ENCODE data around the gene SLC1A7.

The SLC1A7 gene

DNA sequence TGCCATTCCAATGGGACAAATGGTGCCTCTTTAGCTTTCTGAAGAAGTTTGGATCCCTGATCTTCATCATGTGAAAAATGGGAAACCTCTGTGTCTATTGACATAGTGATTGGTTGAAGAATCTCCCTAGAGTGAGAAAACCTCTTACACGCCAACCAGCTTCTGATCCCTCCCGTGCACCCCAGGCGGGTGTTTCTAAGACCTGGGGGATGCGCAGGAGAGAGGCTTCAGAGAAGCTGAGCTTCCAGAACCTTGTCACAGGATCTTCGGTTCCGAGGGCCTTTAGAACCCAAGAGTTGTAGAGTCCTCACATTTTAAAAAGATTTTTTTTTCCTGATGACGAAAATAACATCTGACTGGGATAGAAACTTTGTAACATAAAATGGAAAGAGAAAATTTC lies 69.2 kb downstream of the SLC1A7 start:
- DNase-seq: no peak

DNA sequence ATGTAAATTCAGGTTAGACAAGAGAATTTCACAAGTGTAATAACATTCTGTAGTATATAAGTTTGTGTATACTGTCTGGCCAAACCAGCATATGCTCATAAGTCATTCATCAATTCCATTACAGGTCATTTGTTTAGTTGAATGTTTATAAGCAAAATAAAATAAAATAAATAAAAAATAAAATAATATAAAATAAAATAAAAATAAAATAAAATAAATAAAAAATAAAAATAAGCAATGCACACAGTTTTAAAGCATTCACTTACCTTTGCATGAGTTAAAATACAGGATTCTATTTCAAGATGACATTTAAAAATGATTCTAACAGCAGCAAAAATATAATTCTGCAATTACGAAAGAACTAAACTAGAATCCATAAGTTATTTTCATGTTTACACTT lies 70.5 kb downstream of the SLC1A7 start:
- DNase-seq: no peak

DNA sequence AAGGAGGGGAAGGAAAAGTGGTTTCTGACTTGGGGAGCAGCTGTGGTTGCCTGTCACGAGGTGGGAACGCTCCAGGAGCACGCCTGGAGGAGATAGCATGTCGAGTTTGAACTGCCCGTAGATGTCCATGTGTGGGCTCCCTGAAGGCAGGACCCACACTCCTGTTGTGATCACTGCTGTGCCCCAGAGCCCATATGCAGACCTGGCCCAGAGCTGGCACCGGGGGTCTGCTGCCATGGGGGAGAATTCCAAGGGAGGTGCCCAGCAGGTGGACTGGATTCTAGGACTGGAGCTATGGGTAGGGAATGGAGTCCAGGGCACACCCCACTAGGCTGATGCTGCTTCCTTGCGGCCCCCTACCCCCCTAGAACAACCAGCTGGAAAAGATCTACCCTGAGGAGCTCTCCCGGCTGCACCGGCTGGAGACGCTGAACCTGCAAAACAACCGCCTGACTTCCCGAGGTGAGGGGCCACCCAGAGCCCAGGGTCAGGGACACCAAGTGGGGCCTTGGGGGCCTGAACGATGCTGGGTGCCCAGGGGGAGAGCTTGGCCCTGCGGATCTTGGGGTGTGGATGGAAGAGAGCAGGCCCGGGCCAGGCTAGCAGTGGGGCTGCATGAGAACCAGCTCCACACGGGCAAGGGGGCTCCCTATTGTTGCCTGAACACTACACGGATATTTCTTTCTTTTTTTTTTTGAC lies 71.1 kb downstream of the SLC1A7 start:
- DNase-seq: no peak

DNA sequence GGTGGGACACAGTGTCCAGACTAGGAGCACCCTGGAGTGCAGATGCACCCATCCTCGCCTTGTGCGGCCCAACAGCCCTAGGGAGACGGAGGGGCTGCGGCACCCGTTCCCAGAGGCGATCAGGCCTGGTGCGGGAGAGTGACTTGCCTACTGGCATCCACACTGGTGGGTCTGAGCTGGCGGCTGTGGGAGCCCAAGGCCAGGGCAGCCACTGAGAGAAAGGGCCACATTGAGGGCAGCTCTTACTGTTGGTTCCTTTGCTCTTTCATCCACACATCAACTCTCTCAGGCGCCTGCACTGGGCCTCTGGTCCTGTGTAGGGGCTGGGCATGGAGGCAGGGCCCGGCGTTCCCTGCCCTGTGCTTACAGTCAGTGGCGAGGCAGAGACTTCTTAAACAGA lies 71.8 kb downstream of the SLC1A7 start:
- DNase-seq: no peak

DNA sequence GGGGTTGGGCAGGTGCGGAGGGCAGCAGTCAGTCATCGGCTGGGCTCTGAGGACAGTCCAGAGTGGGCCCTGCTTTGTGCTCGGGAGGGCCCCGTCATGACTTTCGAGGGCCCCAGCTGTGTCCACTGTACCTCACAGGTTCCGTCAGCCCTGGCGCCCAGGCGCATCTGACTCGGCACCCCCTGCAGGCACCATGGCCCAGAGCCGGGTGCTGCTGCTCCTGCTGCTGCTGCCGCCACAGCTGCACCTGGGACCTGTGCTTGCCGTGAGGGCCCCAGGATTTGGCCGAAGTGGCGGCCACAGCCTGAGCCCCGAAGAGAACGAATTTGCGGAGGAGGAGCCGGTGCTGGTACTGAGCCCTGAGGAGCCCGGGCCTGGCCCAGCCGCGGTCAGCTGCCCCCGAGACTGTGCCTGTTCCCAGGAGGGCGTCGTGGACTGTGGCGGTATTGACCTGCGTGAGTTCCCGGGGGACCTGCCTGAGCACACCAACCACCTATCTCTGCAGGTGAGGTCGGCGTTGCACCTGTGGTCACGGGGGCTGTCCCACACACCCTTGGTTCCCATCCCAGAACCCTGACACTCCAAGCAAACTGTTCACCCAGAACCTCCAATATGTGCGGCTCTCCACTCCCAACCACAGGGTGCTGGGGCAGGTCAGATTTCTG lies 72.6 kb downstream of the SLC1A7 start:
- no peak for DNase-seq

DNA sequence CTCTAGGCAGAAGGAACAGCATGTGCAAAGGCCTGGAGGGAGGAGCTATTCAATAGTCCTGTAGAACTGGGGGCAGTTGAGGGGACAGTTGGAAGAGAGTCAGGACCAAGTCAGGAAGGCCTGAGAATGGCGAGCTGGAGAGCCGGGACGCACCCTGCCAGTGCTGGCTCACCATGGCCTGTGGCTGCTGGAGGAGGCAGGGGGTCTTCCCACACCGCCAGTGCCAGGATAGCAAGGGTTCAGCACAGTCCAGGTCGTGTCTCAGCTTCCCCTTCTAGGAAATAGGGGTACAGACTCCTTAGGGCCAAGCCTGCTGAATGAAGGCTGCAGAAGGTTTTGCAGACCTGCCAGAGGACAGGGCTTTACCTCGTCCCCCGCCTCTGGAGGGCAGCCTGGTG lies 73.2 kb downstream of the SLC1A7 start:
- no peak for DNase-seq

DNA sequence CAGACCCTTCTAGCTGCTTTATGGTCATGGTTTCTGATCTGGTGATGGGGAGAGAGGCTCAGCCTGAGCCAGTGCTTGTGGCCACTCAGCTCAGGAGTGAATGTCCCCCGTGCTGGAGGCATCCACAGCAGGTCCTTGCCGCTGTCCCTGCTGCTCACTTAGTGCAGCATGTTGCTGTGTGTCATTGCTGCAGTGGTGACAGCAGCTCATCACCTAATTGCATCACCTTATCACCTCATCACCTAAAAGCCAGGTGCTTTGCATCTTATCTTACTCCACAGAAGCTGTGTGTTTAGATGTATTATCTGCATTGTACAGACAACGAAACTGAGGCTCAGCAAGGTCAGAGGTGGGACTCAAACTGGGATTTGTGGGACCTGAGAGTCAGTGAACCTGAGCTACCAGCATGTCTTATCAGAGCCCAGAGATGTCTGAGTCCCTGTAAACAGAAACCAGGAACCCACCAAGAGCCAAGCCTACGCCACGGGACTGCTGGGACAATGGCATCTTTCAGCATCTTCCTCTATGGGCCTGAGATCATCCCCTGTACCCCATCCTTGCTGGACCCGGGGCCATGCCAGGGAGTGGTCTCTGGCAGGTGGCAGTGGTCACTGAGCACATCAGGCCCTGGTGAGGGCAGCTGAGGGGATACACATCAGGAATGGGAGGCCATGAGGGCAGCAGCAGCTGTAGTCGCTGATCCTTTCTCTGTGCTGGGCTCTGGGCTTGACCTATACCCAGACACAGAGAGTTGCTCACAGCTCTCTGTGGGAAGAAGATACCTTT lies 73.9 kb downstream of the SLC1A7 start:
- DNase-seq: no peak

DNA sequence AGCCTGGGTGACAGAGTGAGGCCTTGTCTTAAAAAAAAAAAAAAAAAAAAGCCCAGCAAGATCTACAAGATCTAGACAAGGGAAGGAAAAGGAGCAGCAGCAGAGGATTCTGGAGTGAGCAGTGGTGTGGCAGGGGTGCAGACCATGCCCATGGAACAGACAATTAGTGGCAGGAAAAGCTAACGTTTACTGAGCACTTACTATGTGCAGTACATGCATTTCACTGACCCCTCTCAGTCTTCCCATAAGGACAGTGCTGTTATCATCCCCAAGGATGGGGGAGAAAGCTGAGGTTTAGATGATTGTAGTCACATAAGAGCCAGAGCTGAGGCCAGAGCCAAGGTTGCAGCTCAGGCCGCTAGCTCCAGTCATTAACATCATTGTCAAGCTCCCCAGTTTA lies 74.6 kb downstream of the SLC1A7 start:
- DNase-seq: no peak

DNA sequence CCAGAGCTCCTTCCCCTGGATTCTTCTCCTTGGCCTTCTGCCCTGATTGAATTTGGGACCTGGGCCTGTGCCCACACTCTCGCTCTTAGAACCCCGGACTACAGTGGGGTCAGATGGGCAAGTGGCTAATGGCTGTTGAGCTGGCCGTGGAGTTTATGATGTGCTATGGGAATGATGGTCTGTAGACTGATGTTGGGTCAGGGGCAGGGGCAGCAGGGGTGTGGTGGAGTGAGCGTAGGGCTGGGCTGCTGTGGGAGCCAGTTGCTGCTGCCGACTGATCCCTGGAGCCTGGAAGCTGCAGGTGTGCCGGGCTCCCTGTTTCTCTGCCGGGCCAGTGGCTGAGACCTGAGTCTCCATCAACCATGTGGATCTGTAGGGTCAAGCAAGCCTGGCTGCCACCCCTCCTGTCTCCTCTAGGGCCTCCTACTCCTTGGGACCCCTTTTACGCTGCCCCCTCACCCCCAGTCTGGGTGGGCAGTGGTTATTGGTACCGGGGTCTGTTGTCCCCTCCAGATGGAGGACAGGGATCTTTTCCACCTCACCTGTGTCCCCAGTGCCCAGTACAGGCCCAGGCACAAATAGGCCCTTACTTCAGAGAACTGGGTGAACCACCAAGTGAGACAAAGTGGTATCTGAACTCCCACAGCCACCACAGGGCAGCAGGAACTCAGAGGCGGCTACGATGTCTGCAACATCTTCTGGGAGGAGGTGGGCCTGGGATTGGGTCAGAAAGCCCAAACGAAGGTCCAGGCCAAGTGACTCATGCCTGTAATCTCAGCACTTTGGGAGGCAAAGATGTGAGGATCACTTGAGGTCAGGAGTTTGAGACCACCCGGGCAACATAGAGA lies 75.3 kb downstream of the SLC1A7 start:
- no peak for DNase-seq

DNA sequence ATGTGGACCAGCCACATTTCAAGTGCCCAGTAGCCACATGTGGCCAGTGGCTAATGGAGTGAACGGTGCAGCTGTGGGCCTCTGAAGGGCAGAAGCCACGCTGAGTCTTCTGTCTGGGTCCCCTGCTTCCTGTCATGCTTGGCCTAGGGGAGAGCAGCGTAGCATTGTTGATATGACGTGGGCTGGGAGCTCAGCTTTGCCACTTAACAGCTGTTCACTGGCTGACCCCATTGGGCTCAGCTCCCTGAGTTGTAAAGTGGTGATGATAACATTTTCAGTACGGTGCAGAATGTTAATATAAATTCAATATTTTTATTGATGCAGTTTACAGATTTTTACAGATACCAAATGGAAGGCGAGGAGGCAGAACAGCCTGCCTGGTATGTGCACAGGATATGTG lies 76.0 kb downstream of the SLC1A7 start:
- DNase-seq: no peak

DNA sequence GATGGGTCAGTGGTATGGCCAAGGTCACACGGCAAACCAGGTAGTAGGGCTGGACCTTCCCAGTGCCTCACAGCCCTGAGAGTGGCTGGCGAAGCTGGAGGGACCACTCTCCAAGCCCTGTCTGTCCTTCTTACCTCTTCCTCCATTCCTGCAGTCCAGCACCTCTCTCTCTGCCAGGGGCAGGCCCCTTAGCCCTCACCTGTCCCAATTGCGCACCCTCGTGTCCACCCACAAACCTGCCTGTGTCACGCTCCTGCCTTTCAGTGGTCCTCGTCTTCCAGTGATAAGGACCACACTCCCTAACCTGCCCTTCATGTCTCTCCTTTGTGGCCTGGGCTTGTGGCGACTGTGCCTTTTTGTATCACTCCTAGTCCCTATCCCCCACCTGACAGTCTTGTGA lies 77.0 kb downstream of the SLC1A7 start:
- no peak for DNase-seq

DNA sequence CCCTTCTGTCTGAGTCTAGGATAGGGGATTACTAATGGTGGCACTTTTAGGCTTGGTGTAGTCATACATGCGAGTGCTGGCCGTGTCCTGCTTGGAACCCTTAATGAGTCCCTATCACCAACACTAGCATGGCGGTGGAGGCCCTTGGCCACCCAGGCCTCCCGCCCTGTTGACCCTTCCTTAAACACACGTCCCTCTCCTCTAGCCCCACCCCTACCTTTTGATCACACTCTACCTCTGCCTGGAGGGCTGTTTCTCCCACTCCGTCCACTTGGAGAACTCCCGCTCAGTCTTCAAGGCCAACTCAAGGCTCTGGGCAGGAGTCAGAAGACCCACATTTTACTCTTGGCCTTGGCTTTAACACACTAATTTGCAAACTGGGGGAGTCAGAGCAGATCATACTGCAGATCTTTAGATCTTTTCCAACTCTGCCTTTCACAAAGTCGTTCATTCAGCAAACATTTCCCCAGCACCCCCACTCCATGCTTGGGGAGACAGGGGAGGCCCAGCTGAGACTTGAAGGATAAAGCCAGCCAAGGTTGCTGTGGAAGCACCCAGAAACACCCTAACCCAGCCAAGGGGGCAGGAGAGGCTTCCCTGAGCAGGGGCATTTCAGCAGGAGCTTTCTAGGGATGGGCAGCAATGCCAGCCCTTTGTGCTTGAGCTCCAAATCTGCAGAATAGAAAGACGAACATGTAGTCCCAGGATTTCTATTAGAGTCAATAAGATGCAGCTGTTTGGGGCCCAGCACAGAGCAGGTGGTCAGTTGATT lies 78.5 kb downstream of the SLC1A7 start:
- DNase-seq: no peak

DNA sequence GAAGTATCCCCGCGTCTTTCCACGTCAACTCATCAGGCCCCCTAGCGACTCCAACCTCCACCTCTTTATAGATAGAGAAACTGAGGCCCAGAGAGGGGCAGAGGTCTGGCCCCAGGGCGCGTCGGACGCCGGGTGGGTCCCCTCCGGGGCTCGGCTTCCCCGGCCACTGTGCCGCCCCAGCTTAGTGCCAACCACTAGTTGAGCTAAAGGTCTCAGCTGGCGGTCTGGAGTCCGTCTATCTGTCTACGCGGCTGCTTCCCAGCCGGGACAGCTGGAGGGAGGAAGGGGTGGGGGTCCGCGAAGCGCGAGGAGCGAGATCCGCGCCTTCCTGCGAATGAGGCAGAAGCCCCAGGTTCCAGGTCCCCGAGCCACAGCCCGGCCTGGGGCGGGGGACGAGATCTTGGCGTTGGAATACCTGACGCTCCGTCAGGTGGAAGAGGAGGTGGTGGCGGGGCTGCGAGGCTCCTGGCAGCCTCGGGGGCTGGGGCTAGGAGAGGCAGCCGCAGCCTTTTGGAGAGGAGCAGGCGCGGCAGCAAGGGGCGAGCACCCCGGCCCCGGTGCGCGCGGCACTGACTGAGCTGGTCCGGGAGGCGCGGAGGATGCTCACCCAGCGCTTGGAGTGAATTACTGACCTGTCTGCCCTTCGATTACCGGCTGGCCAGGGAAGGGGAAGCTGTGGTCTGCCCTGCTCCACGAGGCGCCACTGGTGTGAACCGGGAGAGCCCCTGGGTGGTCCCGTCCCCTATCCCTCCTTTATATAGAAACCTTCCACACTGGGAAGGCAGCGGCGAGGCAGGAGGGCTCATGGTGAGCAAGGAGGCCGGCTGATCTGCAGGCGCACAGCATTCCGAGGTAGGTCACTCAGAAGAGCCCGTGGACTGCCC lies 79.5 kb downstream of the SLC1A7 start:
- DNase-seq: peak; percentile 51

DNA sequence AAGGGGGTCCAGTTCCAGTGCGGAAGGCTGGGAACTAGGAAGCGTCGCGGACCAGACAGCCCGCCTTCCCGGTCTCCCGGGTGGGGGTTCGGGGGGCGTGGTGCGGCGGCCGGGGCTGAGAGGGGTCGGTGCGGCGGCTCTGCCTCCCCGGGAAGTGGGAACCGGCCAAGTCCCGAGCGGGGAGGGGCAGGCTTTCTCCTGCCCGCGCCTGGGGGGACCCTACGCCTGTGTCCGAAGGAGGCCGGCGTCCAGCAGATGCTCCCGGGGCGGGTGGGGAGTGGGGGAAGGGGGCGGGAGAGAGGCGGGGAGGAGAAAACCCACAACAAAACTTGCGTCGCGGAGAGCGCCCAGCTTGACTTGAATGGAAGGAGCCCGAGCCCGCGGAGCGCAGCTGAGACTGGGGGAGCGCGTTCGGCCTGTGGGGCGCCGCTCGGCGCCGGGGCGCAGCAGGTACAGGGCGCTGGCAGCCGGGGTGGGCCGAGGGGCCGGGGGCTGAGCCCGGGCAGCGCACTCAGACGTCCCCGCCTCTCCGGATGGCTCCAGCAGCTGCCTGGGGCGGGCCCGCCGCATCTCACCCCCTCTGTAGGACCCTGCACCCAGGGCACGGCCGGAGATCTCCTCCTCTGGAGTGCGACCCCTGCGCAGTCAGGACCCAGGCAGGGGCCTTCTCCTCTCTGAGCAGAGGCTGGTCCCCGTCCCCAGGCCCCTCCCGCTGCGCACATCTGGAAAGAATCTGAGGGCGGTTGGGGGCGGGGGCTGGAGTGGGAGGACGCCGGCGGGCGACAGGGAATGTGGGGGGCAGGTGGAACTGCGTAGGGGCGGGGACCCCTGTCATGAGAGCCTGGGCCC lies 80.4 kb downstream of the SLC1A7 start, which contains the start of gene PODN:
TSS of gene PODN (plus strand) at position 355 of the 849 bp plus-strand sequence. CDS start 7,643 bp downstream, outside the sequence.
- peak; percentile 56 for DNase-seq

DNA sequence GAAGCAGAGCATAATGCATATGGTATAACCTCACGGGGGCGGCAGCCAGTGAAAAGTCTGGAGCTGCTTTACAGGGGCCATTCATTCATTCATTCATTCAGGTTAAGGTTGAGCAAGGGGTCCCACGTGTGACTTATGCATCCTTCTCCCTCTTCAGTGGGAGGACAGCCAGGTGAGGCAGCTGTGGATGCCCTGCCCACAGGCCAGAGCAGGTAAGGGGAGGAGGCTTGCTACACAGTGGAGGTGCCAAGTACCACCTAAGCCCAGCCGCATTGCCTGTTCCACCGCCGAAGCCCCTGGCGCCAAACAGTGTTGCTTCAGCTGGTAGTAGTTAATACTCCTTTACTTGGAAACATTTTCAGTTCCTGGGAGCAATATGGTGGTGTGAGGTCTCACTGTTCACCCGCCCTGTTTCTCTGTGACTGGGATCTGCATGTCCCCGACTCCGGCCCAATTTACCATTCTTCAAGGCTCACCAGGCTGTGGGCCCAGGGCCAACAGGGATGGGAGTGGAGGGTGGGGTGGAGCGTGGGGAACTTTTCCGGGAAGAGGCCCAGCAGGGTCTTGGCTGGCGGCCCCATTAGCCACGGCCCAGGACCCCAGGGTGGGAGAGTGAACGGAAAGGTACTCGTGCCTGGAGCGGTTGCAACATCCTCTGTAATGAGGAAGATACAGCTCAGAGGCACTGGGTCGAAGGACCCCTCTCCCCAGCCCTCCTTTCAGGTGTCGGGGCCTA lies 81.1 kb downstream of the SLC1A7 start:
- no peak for DNase-seq

DNA sequence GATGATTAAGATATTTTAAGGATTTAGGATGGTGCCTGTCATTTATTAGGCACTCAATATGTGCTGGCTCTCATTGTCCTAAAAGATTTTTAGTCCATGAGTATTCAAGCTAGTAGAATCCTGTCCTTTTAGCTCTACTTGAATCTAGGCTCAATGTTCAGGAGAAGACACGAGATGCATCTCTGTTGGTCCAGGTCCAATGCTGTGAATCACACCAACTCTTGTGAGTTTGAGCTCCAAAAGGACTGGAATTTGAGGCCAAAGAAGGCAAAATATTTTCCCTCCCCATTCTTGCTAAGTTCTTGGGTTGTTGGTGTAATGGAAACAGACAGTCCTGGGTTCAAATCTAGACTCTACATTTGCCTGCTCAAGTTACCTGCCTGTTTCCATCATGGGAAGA lies 81.9 kb downstream of the SLC1A7 start:
- no peak for DNase-seq

DNA sequence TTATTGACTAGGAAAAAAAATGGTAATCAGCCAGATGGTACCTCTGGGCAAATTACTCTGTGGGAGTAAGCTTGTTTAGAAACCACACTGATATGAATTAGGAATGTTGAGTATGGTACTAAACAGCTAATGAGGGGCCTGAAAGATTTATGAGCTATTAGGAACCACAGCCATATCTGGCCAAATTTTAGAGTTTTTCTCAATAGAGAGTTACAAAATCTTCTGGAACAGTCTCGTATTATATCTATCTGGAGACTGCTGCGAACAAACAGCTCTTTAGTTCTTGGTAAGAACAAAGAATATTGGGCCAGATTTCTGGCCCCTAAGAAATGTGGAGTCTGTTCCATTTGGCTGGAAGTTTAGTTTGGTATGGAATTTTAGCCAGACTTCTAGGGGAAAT lies 85.3 kb downstream of the SLC1A7 start:
- DNase-seq: no peak

DNA sequence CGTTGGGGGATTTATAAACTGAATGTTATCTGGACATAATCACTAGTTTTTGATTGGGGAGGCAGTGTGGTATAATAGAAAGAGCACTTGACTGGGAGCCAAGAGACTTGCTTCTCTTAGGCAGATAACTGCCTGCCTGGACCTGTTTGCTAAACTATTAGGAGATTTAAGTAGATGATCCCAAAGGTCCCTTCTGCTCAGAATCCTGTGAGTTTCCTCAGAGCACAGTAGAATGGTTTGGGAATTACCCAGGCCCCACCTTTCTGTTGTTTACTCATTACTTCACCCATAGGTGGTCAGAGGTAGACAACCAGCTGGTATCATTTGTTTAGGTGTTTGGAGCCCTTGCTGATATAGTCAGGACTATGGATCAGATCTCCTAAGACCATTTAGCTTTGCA lies 90.8 kb downstream of the SLC1A7 start:
- DNase-seq: no peak

DNA sequence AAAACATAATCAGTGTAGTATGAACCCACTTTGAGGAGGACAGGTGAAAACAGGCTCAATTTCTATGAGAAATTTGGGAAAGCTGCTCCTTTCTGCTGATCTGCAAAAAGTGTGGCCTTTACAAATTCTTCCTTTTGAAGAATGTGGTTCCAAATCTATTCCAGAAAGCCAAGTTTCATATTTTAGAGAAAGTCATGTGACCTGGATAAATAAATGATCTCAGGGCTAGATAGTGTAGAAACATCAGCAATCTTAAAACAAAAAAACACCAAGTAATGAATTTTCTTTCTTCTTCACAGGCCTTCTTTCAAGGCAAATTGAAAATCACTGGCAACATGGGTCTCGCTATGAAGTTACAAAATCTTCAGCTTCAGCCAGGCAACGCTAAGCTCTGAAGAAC lies 92.1 kb downstream of the SLC1A7 start:
- no peak for DNase-seq
